ENCODE data around the gene ALKBH8.

ALKBH8 gene

GRCh38 chr11:107591378-107592230 is 26.1 kb upstream of the ALKBH8 start (continued):
- no peak for TF ChIP-seq PATZ1 (CRISPR knock-in tag; IDR thresholded peaks at IDR 0.05; ENCODE audit: borderline replicate concordance)
- no peak for TF ChIP-seq ZNF8 (CRISPR knock-in tag; IDR thresholded peaks at IDR 0.05)

- peak; percentile 76 for ATAC-seq
- TF ChIP-seq PATZ1 (CRISPR knock-in tag; IDR thresholded peaks at IDR 0.05; ENCODE audit: borderline replicate concordance) (no peak), ISL1 (CRISPR knock-in tag; IDR thresholded peaks at IDR 0.05) (no peak), TSHZ2 (CRISPR knock-in tag; IDR thresholded peaks at IDR 0.05) (no peak), ESRRG (CRISPR knock-in tag; IDR thresholded peaks at IDR 0.05) (no peak), ZNF70 (CRISPR knock-in tag; IDR thresholded peaks at IDR 0.05) (peak; percentile 70), GLIS3 (CRISPR knock-in tag; IDR thresholded peaks at IDR 0.05) (no peak), ZFP30 (CRISPR knock-in tag; IDR thresholded peaks at IDR 0.05) (no peak)
Observed at GRCh38 chr11:107590460-107591377, 25.2 kb upstream of the ALKBH8 start, which contains the start of gene ELMOD1. Gene ELMOD1, plus strand, starts transcription at chr11:107591147. Its CDS starts 27,043 bp downstream, at chr11:107618190.

- no peak for ATAC-seq
- TF ChIP-seq ARNTL (CRISPR knock-in tag; IDR thresholded peaks at IDR 0.05; ENCODE audit: borderline replicate concordance, low read depth) (no peak), ZNF70 (CRISPR knock-in tag; IDR thresholded peaks at IDR 0.05) (no peak)
Observed at GRCh38 chr11:107587306-107587979, 21.9 kb upstream of the ALKBH8 start.

GRCh38 chr11:107583629-107584195 is 18.2 kb upstream of the ALKBH8 start:
- no peak for TF ChIP-seq ISL1 (CRISPR knock-in tag; IDR thresholded peaks at IDR 0.05)
- TF ChIP-seq ZFP30 (CRISPR knock-in tag; IDR thresholded peaks at IDR 0.05): no peak
- TF ChIP-seq GLIS3 (CRISPR knock-in tag; IDR thresholded peaks at IDR 0.05): no peak
- TF ChIP-seq ZNF8 (CRISPR knock-in tag; IDR thresholded peaks at IDR 0.05): no peak
- no peak for TF ChIP-seq TSHZ2 (CRISPR knock-in tag; IDR thresholded peaks at IDR 0.05)
- TF ChIP-seq TOX (CRISPR knock-in tag; IDR thresholded peaks at IDR 0.05; ENCODE audit: borderline replicate concordance): no peak
- no peak for TF ChIP-seq RARB (CRISPR knock-in tag; IDR thresholded peaks at IDR 0.05)
- TF ChIP-seq TCF4 (CRISPR knock-in tag; IDR thresholded peaks at IDR 0.05; ENCODE audit: borderline replicate concordance): no peak
- TF ChIP-seq ARNTL (CRISPR knock-in tag; IDR thresholded peaks at IDR 0.05; ENCODE audit: borderline replicate concordance, low read depth): no peak
- no peak for TF ChIP-seq BACH2 (CRISPR knock-in tag; IDR thresholded peaks at IDR 0.05; ENCODE audit: borderline replicate concordance)
- no peak for TF ChIP-seq ZFP3 (CRISPR knock-in tag; IDR thresholded peaks at IDR 0.05)
- TF ChIP-seq ZC3H10 (CRISPR knock-in tag; IDR thresholded peaks at IDR 0.05): no peak
- no peak for TF ChIP-seq ZNF70 (CRISPR knock-in tag; IDR thresholded peaks at IDR 0.05)
- no peak for TF ChIP-seq PPARA (CRISPR knock-in tag; IDR thresholded peaks at IDR 0.05; ENCODE audit: borderline replicate concordance)
- no peak for ATAC-seq
